GM18505 (cell line): Measurements from ENCODE around the gene MRAP2.
"Not testable (repeated sequence)": the region's sequence is repeated elsewhere in the genome, so short reads cannot be mapped to it uniquely, and the experiment has no call there.

Experiments
- ATAC-seq: cut with Tn5 transposase; IDR thresholded peaks from one replicate; pipeline ENCODE4 v1.9.1; 2021; ENCODE audit not compliant: unreplicated experiment
- POLR2A ChIP-seq: IDR thresholded peaks from 4 replicates; pipeline ENCODE4 v1.6.1; 2011; ENCODE audit warnings: borderline replicate concordance; ENCODE audit not compliant: insufficient read depth, insufficient read length; ENCODE audit errors: extremely low read depth

Gene MRAP2

DNA sequence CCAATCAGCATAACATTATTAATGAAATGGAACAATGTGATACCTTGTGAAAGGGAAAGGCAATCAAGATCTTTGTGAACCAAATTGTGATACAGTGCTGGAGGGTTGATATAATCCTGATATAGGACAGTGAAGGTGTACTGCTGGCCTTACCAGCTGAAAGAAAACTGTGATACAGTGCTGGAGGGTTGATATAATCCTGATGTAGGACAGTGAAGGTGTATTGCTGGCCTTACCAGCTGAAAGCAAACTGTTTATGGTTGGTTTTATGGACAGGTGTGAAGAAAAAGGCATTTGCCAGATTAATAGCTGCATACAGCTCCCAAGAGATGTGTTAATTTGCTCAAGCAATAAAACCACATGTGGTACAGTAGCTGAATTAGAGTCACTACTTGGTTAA, 73.9 kb downstream of the MRAP2 start:
- ATAC-seq, result no peak
- TF ChIP-seq POLR2A, result no peak

DNA sequence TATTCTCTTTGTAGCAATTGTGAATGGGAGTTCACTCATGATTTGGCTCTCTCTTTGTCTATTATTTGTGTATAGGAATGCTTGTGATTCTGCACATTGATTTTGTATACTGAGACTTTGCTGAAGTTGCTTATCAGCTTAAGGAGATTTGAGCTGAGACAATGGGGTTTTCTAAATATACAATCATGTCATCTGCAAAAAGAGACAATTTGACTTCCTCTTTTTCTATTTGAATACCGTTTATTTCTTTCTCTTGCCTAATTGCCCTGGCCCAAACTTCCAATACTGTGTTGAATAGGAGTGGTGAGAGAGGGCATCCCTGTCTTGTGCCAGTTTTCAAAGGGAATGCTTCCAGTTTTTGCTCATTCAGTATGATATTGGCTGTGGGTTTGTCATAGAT, 77.8 kb downstream of the MRAP2 start:
- ATAC-seq, result not testable (repeated sequence)

DNA sequence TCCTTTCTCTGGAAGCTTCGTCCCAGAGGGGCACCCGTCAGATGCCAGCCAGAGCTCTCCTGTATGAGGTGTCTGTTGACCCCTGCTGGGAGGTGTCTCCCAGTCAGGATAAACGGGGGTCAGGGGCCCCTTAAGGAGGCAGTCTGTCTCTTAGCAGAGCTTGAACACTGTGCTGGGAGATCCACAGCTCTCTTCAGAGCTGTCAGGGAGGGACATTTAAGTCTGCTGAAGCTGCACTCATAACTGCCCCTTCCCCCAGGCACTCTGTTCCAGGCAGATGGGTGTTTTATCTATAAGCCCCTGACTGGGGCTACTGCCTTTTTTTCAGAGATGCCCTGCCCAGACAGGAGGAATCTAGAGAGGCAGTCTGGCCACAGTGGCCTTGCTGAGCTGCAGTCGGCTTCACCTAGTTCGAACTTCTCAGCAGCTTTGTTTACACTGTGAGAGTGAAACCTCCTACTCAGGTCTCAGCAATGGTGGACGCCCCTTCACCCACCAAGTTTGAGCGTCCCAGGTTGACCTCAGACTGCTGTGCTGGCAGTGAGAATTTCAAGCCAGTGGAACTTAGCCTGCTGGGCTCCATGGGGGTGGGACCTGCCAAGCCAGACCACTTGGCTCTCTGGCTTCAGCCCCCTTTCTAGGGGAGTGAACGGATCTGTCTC, 81.5 kb downstream of the MRAP2 start:
- not testable (repeated sequence) for ATAC-seq

DNA sequence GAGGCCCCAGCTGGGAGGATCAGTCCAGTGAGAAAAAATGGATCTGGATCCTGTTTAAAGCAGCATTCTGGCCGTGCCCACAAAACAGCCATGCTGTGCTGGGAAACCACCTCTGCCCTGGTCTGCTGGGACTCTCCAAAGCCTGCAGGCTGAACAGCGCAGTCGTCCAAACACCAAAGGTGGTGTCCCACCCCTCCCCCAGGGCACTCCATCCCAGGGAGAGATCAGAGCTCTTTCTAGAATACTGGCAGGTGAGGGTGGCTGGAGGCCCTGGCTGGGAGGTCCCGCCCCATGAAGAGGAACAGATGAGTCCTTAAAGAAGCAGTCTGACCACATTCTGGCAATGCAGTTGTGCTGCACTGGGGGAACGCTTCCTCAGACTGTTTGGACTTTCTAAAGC, 84.6 kb downstream of the MRAP2 start:
- ATAC-seq, result no peak
- no peak for TF ChIP-seq POLR2A

DNA sequence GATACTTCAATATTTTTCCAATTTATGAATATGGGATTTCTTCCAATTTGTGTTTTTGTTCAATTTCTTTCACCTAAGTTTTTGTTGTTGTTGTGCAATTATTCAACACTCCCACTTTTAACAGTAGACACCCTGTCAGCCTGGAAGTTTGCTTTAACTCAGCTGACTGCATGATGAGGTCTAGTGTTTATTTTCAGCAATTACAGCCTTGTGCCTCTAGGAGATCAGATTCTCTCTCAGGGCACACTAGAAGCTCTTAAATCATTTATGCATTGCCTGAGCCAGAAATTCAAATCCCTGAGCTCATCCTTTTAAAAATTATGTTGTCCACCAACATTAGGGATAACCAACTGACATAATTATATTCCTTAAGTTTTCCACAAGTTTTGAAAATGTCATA, 85.7 kb downstream of the MRAP2 start:
- ATAC-seq, result no peak
- no peak for TF ChIP-seq POLR2A

DNA sequence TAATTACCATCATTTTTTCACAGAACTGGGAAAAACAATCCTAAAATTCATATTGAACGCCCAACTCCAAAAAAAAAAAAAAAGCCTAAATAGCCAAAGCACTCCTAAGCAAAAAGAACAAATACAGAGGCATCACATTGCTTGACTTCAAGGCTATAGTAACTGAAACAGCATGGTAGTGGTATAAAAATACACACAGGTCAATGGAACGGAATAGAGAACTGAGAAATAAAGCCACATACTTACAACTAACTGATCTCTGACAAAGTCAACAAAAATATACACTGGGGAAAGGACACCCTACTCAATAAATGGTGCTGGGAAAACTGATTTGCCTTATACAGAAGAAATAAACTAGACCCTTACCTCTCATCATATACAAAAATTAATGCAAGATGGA, 89.6 kb downstream of the MRAP2 start:
- no peak for TF ChIP-seq POLR2A
- ATAC-seq, result no peak

DNA sequence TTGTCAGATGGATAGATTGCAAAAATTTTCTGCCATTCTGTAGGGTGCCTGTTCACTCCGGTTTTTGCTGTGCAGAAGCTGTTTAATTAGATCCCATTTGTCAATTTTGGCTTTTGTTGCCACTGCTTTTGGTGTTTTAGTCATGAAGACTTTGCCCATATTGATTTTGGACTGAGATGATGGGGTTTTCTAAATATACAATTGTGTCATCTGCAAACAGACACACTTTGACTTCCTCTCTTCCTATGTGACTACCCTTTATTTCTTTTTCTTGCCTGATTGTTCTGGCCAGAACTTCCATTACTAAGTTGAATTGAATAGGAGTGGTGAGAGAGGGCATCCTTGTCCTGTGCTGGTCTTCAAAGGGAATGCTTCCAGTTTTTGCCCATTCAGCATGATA, 96.0 kb downstream of the MRAP2 start:
- not testable (repeated sequence) for ATAC-seq

DNA sequence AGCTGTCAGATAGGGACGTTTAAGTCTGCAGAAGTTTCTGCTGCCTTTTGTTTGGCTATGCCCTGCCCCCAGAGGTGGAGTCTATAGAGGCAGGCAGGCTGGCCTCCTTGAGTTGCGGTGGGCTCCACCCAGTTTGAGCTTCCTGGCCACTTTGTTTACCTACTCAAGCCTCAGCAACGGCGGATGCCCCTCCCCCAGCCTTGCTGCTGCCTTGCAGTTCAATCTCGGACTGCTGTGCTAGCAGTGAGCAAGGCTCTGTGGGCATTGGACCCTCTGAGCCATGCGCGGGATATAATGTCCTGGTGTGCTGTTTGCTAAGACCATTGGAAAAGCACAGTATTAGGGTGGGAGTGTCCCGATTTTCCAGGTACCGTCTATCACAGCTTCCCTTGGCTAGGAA, 99.8 kb downstream of the MRAP2 start:
- ATAC-seq, result not testable (repeated sequence)

DNA sequence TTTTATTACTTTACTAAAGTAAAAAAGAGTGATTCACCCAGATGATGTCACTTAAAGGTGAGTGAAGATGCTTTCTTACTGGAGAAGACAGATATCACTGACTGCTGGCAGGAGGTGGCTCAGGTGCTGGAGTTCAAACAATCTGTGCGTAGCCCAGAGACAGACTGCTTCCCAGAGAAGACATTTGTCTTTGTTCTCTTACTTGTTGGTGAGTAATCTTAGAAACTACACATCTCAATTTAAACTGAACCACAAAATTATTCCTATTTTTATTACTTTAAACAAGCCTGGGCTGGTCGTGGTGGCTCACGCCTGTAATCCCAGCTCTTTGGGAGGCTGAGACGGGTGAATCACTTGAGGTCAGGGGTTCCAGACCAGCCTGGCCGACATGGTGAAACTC, 101.7 kb downstream of the MRAP2 start:
- TF ChIP-seq POLR2A, result no peak
- no peak for ATAC-seq

DNA sequence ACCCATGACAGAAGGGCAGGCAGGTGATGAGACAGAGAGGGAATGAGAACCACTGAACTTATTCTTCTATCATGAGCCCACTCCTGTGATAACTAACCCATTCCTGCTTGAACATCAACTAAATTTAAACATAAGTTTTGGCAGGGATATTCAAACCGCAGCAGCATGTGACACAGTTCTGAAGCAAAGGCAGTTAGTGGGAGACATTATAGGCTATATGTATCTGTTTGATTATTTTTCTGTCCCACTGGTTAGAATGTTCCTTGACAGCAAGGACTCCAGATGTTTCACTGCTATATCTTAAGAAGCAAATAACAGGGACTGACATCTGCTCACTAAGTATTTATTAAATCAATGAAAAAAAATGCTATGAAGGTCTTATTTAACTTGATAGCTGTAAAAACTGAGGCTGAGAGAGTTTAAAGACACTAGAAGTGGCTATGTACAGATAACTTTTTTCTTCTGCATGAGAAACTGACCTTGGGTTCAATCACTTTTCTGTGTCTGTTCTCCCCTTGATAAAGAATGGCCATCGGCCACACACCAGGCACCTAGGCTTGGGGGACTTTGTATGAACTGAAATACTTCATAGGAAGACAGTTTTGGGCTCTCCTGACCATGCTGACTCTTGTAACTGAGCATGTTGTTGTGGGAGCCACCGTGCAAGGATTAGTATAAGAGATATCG, 102.9 kb downstream of the MRAP2 start:
- ATAC-seq, result no peak
- TF ChIP-seq POLR2A, result no peak

DNA sequence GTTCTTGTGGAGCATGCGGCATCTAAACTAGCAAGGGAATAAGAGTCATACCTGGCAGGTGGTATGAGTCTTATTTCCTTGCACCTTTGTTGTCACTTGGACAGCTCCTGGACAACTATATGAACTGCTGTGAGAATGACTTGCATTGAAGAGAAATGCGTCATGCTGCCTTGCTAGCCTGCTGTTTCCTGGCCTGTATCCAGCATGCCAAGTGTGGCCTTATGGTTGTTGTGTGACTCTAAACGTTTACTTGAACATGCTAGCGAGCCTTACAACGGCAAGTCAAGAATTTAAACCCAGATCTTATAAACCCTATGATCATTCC, 103.4 kb downstream of the MRAP2 start:
- no peak for ATAC-seq
- TF ChIP-seq POLR2A, result no peak

DNA sequence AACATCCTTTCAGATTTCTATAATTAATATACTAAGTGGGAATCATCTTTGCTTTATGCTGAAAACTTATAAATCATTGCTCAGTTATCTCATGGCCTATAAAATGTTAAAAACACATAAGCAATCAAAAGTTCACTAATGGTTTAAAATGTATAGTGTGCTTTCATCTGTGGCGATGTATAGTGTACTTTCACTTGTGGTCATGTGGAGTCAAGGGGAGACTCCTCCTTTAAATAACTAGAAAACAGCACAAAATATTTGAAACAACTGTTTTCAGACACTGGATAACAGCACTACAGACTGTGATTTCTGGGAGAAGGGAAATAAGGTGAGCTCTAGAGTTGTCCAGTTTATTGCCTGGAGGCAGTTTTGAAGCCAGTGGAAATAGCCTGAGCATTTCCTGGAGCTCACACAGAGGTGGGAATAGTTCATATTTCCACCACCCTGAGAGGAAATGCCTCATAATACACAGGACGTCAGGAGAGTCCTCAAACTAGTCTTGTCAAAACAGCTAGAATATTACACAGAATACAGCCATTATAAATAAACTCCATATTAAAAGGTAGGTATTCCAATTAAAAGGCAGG, 104.5 kb downstream of the MRAP2 start:
- no peak for ATAC-seq
- TF ChIP-seq POLR2A, result no peak

DNA sequence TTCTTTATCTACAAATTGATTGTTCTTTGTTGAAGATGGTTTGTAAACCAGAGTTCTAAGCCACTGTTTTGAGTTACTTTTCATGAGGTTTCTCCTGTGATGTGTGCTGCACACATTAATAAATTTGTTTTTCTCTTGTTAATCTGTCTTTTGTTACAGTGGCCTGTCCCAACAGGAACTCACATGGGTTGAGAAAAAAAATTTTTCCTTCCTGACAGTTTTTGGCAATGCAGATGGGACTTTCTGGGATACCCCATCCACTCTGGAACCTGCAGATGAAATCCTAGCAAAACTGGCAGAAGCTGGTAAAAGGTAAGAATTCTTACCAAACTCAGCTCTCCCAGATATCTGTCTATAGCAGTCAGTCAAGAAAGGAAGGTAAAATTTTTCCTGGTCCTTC, 105.7 kb downstream of the MRAP2 start:
- no peak for ATAC-seq
- no peak for TF ChIP-seq POLR2A
